MCF 10A (cell line): Measurements from ENCODE around the gene TTC31. TPM values are rescaled to one million over a fixed set of nuclear protein-coding genes. Genes with fewer than 3 reads are reported as not detected.

Experiments
- BruUV-seq: library from RNA; stranded (reverse); fragments of 400-500 nt; replicated peaks from 2 replicates; lab custom pipeline; 2021; lab: Mats Ljungman, UMichigan
- CTCF ChIA-PET: fragments of 300-600 bp; sonication (Branson Sonifier 250); formaldehyde crosslinking; extraction: SDS; loops from one replicate; lab custom pipeline; 2021; ENCODE audit warnings: antibody characterized with exemption, inconsistent platforms; lab: Yijun Ruan, JAX
- POLR2A ChIA-PET: fragments of 300-600, 350-650 bp; sonication (Branson Sonifier 250); formaldehyde crosslinking; extraction: SDS; loops from one replicate; lab custom pipeline; 2020; ENCODE audit warnings: antibody characterized with exemption, inconsistent platforms; lab: Yijun Ruan, JAX
- DNase-seq: peaks from one replicate; pipeline ENCODE4 v3.0.0-alpha.2; 2018; ENCODE audit not compliant: unreplicated experiment
- H3K27ac Mint-ChIP-seq: one replicate; pipeline ENCODE4 v1.8.0; 2022; ENCODE audit warnings: mild to moderate bottlenecking, low read depth, mixed read lengths; ENCODE audit not compliant: unreplicated experiment
- H3K27me3 Mint-ChIP-seq: one replicate; pipeline ENCODE4 v1.8.0; 2022; ENCODE audit warnings: mixed read lengths; ENCODE audit not compliant: insufficient read depth, unreplicated experiment
- H3K36me3 Mint-ChIP-seq: one replicate; pipeline ENCODE4 v1.8.0; 2022; ENCODE audit warnings: mild to moderate bottlenecking, moderate library complexity, mixed read lengths; ENCODE audit not compliant: insufficient read depth, unreplicated experiment
- H3K4me1 Mint-ChIP-seq: one replicate; pipeline ENCODE4 v1.8.0; 2022; ENCODE audit warnings: mixed read lengths; ENCODE audit not compliant: insufficient read depth, unreplicated experiment
- H3K4me3 Mint-ChIP-seq: one replicate; pipeline ENCODE4 v1.8.0; 2022; ENCODE audit warnings: mild to moderate bottlenecking, moderate library complexity, mixed read lengths; ENCODE audit not compliant: unreplicated experiment
- H3K9me3 Mint-ChIP-seq: one replicate; pipeline ENCODE4 v1.8.0; 2022; ENCODE audit warnings: mixed read lengths; ENCODE audit not compliant: unreplicated experiment
- CTCF ChIP-seq: fragments of 200-600 bp; IDR thresholded peaks from one replicate; pipeline ENCODE4 v1.8.0; 2022; ENCODE audit warnings: antibody characterized with exemption, mild to moderate bottlenecking; ENCODE audit not compliant: unreplicated experiment
- intact Hi-C: fragments of 100-400 bp; cut with micrococcal nuclease; formaldehyde crosslinking; loops from 2 replicates; pipeline ENCODE4 v1.14.1; 2022
- total RNA-seq: library from RNA; stranded (reverse); gene quantifications from 2 replicates; pipeline ENCODE4 v1.2.3, GENCODE V29; 2022

The TTC31 gene
- total RNA-seq, 1 experiment from 2014 or later = 17.6 TPM

- CTCF ChIA-PET = interaction anchor here (1.0 to 1.2 kb wide), 3 partner anchors 16 to 98 kb away, joined by 3 to 4 read pairs (median 4); no protein-coding TSS in a partner anchor
- intact Hi-C loops = no loop called here
- TF ChIP-seq CTCF = no peak
- Mint-ChIP-seq H3K4me1 (peaks cover 5% of the 10 kb centered on the region), H3K4me3 (no peak overlapping the region), H3K9me3 (no peaks in the 10 kb centered on the region), H3K36me3 (peaks cover 18% of the 10 kb centered on the region), H3K27ac (no peak overlapping the region), H3K27me3 (no peaks in the 10 kb centered on the region)
- DNase-seq = no peak
- no TSS peak for BruUV-seq
- POLR2A ChIA-PET = interaction anchor here (1.1 to 1.2 kb wide), 2 partner anchors 11 to 97 kb away, joined by 3 read pairs; no protein-coding TSS in a partner anchor
Observed at GRCh38 chr2:74489906-74490305, 7.0 kb downstream of the TTC31 start.

GRCh38 chr2:74491648-74492544, 9.0 kb downstream of the TTC31 start:
- H3K9me3 Mint-ChIP-seq = no peaks in the 10 kb centered on the region
- no peak for DNase-seq
- no peak for TF ChIP-seq CTCF

GRCh38 chr2:74493546-74493945, 10.7 kb downstream of the TTC31 start:
- H3K36me3 Mint-ChIP-seq = peaks cover 11% of the 10 kb centered on the region
- BruUV-seq = no TSS peak
- TF ChIP-seq CTCF = no peak
- H3K4me3 Mint-ChIP-seq = no peak overlapping the region
- no peak overlapping the region for H3K27ac Mint-ChIP-seq
- intact Hi-C loops = no loop called here
- ChIA-PET POLR2A (interaction anchor here (1.0 to 1.5 kb wide), 2 partner anchors 10 to 14 kb away, joined by 3 to 6 read pairs; partner anchors contain the start of genes CCDC142, PCGF1 and TTC31), CTCF (interaction anchor here (0.6 to 1.8 kb wide), 3 partner anchors 10 to 95 kb away, joined by 3 to 9 read pairs (median 6); partner anchors contain the start of genes CCDC142 and TTC31)
- H3K27me3 Mint-ChIP-seq = peaks cover 7% of the 10 kb centered on the region
- H3K9me3 Mint-ChIP-seq = no peaks in the 10 kb centered on the region
- peaks cover 5% of the 10 kb centered on the region for H3K4me1 Mint-ChIP-seq
- DNase-seq = no peak

More at GRCh38 chr2:74491648-74492544, 9.0 kb downstream of the TTC31 start:
- no TSS peak for BruUV-seq
- Mint-ChIP-seq H3K27me3 (no peaks in the 10 kb centered on the region), H3K36me3 (peaks cover 11% of the 10 kb centered on the region), H3K27ac (no peak overlapping the region), H3K4me1 (no peaks in the 10 kb centered on the region), H3K4me3 (no peak overlapping the region)
- intact Hi-C loops = no loop called here
- CTCF ChIA-PET = interaction anchor here (0.5 to 1.3 kb wide), 3 partner anchors 26 to 98 kb away, joined by 3 to 4 read pairs (median 3); no protein-coding TSS in a partner anchor
- POLR2A ChIA-PET = interaction anchor here (1.0 to 1.5 kb wide), 4 partner anchors 9 to 15 kb away, joined by 3 to 6 read pairs (median 4); partner anchors contain the start of genes CCDC142, PCGF1 and TTC31

GRCh38 chr2:74495440-74495839, 12.6 kb downstream of the TTC31 start:
- intact Hi-C loops = no loop called here
- H3K36me3 Mint-ChIP-seq = peaks cover 13% of the 10 kb centered on the region
- no peak overlapping the region for H3K27ac Mint-ChIP-seq
- no peak overlapping the region for H3K4me3 Mint-ChIP-seq
- POLR2A ChIA-PET = interaction anchor here (1.4 kb wide), 1 partner anchor 11 kb away, joined by 3 read pairs; the partner anchor contains the start of gene PCGF1
- no peak for DNase-seq
- CTCF ChIA-PET = no interaction called here
- BruUV-seq = no TSS peak
- H3K4me1 Mint-ChIP-seq = peaks cover 11% of the 10 kb centered on the region
- H3K9me3 Mint-ChIP-seq = no peaks in the 10 kb centered on the region
- TF ChIP-seq CTCF = no peak
- H3K27me3 Mint-ChIP-seq = peaks cover 16% of the 10 kb centered on the region
